ENCODE measurements around the gene ADAMTS12.

ADAMTS12 gene

GRCh38 chr5:33608344-33609041 lies 283.3 kb downstream of the ADAMTS12 start:
- DNase-seq (ENCODE audit: low read depth in 2 of 3, low spot score in 2 of 3), result no peak

GRCh38 chr5:33604503-33604902 lies 287.3 kb downstream of the ADAMTS12 start:
- no peak for DNase-seq (ENCODE audit: low read depth in 2 of 3, low spot score in 2 of 3)

GRCh38 chr5:33601881-33602280 lies 289.9 kb downstream of the ADAMTS12 start:
- DNase-seq (ENCODE audit: low read depth in 2 of 3, low spot score in 2 of 3), result no peak

- no peak for DNase-seq (ENCODE audit: low read depth in 2 of 3, low spot score in 2 of 3)
Measured at GRCh38 chr5:33595303-33595702, 296.5 kb downstream of the ADAMTS12 start.

GRCh38 chr5:33594006-33594405 lies 297.8 kb downstream of the ADAMTS12 start:
- DNase-seq (ENCODE audit: low read depth in 2 of 3, low spot score in 2 of 3), result no peak

- no peak for DNase-seq (ENCODE audit: low read depth in 2 of 3, low spot score in 2 of 3)
Measured at GRCh38 chr5:33592245-33592644, 299.5 kb downstream of the ADAMTS12 start.

GRCh38 chr5:33588654-33589372 lies 303.0 kb downstream of the ADAMTS12 start:
- DNase-seq (ENCODE audit: low read depth in 2 of 3, low spot score in 2 of 3), result peak in 1 of 3 experiments; percentile 2

GRCh38 chr5:33583332-33583731 lies 308.5 kb downstream of the ADAMTS12 start:
- no peak for DNase-seq (ENCODE audit: low read depth in 2 of 3, low spot score in 2 of 3)

- no peak for DNase-seq (ENCODE audit: low read depth in 2 of 3, low spot score in 2 of 3)
Measured at GRCh38 chr5:33582417-33582816, 309.4 kb downstream of the ADAMTS12 start.

- DNase-seq (ENCODE audit: low read depth in 2 of 3, low spot score in 2 of 3), result no peak
Measured at GRCh38 chr5:33579789-33580188, 312.0 kb downstream of the ADAMTS12 start.

GRCh38 chr5:33579152-33579551 lies 312.6 kb downstream of the ADAMTS12 start:
- DNase-seq (ENCODE audit: low read depth in 2 of 3, low spot score in 2 of 3), result no peak

- no peak for DNase-seq (ENCODE audit: low read depth in 2 of 3, low spot score in 2 of 3)
Measured at GRCh38 chr5:33576726-33577590, 314.8 kb downstream of the ADAMTS12 start.

GRCh38 chr5:33565324-33565723 lies 326.5 kb downstream of the ADAMTS12 start:
- no peak for DNase-seq (ENCODE audit: low read depth in 2 of 3, low spot score in 2 of 3)

GRCh38 chr5:33563983-33564908 lies 327.5 kb downstream of the ADAMTS12 start:
- DNase-seq (ENCODE audit: low read depth in 2 of 3, low spot score in 2 of 3), result no peak

GRCh38 chr5:33563530-33563929 lies 328.3 kb downstream of the ADAMTS12 start:
- no peak for DNase-seq (ENCODE audit: low read depth in 2 of 3, low spot score in 2 of 3)

GRCh38 chr5:33558489-33558888 lies 333.3 kb downstream of the ADAMTS12 start:
- no peak for DNase-seq (ENCODE audit: low read depth in 2 of 3, low spot score in 2 of 3)

GRCh38 chr5:33557605-33558004 lies 334.2 kb downstream of the ADAMTS12 start:
- no peak for DNase-seq (ENCODE audit: low read depth in 2 of 3, low spot score in 2 of 3)

GRCh38 chr5:33556330-33557328 lies 335.2 kb downstream of the ADAMTS12 start:
- no peak for DNase-seq (ENCODE audit: low read depth in 2 of 3, low spot score in 2 of 3)

GRCh38 chr5:33549982-33550567 lies 341.7 kb downstream of the ADAMTS12 start:
- DNase-seq (ENCODE audit: low read depth in 2 of 3, low spot score in 2 of 3), result no peak

Data from activated CD8-positive, alpha-beta memory T cell treated with anti-CD3 and anti-CD28 coated beads for 48 hours (primary cell).